HG03520 (cell line): ENCODE data around the gene TRIM24.
A peak's percentile ranks its signal among the peaks of the same experiment; 100 is the strongest.
"Not testable (repeated sequence)": the region's sequence is repeated elsewhere in the genome, so short reads cannot be mapped to it uniquely, and the experiment has no call there.

ENCODE experiments used
- ATAC-seq: cut with Tn5 transposase; IDR thresholded peaks from one replicate; pipeline ENCODE4 v1.9.1; 2021; ENCODE audit warnings: mild to moderate bottlenecking, moderate library complexity; ENCODE audit not compliant: unreplicated experiment

TRIM24 gene

DNA sequence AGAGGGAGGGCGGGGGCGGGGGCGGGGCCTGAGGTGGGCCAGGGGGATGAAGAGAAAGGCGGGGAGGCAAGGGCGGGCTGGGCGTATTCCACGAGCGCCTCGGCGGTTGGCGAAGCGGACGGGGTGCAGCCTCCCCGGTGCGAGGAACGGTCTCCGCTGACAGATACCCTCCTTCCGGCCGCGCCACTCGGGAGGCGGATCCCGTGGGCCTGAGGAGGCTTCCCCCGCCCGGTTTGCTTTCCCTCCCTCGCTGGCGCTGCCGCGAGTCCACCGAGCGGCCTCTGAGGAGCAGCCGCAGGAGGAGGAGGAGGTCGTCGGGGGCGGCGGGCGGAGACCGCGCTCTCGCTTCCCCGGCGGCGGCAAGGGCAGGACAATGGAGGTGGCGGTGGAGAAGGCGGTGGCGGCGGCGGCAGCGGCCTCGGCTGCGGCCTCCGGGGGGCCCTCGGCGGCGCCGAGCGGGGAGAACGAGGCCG lies at the start of gene TRIM24:
TRIM24 (plus strand) TSS at position 84 of the 473 bp plus-strand sequence; CDS start at position 374, 290 bp downstream.
- ATAC-seq, result peak; percentile 65

DNA sequence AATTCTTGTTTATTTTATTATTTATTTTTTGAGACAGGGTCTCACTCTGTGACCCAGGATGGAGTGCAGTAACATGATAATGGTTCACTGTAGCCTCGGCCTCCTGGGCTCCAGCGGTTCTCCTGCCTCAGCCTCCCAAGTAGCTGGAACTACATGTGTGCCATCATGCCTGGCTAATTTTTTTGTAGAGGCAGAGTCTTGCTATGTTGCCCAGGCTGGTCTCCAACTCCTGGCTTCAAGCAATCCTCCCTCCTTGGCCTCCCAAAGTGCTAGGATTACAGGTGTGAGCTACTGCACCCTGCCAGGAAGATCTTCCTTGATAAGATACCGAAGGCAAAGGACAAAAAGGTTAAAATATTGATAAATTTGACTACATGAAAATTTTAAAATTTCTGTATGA lies 48.0 kb upstream of the TRIM24 start:
- not testable (repeated sequence) for ATAC-seq

DNA sequence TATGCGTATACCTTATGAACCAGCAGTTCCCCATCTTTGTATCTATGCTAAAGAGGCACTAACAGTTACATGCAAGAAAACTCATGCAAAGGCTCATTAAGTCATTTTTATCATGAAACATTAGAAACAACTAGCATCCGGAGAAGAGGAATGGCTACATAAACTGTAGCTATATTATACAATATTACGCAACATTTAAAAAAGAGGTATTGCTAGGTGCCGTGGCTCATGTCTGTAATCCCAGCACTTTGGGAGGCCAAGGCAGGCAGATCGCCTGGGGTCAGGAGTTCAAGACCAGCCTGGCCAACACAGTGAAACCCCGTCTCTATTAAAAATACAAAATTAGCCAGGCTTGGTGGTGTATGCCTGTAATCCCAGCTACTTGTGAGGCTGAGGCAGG lies 47.1 kb upstream of the TRIM24 start:
- ATAC-seq, result not testable (repeated sequence)

DNA sequence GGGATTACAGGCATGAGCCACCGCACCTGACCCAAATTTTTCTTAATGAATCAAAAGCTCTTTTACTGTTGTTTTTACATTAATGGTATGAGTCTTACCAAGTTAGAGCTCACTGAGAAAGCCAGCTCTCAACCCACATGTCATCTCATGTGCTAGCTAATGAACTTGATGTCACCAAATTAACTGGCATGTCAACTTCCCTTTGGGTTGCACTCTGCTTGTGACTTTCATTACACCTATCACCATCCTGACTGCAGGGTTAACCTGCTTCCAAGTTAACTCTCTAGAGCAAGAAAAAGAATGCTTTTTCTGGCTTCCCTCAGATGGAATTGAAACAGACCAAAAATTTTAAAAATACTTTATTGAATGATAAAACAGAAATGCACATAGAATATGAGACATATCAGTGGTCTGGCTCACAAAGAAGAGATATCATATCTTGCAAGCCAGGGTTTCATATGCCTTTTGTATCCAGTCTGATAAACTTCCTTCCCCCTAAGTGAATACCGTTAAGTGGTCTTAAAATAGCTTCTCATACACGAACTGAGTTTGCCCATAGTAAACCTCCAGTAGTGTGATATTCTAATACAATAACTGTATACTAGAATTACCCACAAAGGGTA lies 42.9 kb upstream of the TRIM24 start:
- ATAC-seq, result no peak

DNA sequence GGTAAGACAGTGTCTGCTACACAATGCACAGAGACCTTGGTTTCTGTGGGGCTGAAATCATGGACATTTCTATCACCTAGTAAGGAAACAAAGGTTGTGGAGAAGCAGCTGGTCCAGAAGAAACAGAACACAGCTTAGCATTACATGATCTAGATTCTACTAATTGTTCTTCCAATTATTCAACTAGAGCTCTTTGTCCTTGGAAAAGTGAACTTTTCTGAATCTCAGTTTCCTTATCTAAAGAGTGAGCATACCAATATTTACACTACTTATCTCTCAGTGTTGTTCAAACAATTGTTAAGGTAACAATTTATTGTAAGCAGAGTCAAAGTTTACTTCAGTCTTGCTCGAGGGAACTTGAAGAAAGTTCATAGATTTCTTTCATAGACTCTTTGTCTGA lies 42.3 kb upstream of the TRIM24 start:
- no peak for ATAC-seq

DNA sequence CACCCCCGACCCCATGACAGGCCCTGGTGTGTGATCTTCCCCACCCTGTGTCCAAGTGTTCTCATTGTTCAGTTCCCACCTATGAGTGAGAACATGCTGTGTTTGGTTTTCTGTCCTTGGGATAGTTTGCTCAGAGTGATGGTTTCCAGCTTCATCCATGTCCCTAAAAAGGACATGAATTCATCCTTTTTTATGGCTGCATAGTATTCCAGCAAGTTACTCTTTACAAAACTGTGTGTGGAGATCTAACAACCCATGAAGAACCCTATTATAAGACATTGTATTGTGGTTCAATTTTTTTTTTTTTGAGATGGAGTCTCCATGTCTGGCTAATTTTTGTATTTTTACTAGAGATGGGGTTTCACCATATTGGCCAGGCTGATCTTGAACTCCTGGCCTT lies 41.7 kb upstream of the TRIM24 start:
- not testable (repeated sequence) for ATAC-seq

DNA sequence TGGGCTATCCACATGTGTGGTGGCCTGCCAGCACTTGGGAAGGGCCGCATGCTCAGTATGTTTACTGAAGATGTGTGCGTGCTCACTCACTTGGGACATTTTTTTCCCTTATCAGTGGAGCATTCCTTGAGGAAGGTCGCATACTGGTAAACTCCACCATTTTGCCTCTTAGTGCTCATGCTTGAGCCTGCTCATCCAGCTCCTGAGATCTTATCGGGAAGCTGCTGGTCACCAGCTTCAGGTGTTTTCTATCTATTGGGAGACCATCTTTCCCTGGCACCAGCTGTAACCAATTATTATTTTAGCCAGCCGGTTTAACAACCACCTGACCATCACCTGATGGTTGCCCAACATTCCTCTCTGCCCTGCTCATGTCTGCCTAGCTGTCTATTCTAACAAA lies 35.0 kb upstream of the TRIM24 start:
- no peak for ATAC-seq

DNA sequence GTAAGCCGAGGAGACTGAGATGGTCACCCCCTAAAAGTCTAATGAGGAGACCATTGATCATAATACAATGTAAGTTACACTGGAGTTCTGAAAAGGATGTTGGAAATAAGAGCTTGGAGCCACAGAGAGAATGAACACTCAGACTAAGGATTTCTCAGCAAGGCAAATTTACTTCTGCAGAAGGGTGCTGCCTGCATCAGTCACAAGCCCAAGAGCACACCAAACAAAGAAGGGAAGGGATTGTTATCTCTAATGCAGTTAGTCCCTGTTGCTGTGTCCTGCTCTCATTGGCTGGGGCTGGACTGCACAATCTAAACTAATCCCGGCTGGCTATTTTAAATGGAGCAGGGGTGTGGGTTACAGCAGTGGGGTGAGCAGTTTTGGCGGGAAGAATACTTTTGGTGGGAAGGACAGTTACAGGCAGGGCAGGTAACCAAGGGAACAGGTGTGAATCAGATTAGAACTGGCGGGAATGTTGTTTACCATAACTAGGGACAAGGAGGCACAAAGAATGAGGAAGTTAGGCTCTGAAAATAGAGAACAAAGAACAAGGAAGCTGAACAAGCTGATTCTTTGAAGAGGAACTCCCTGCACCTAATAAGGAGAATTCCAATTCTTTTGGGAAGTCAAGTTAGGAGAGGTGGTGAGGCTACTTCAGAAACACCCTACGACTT lies 30.3 kb upstream of the TRIM24 start:
- no peak for ATAC-seq

DNA sequence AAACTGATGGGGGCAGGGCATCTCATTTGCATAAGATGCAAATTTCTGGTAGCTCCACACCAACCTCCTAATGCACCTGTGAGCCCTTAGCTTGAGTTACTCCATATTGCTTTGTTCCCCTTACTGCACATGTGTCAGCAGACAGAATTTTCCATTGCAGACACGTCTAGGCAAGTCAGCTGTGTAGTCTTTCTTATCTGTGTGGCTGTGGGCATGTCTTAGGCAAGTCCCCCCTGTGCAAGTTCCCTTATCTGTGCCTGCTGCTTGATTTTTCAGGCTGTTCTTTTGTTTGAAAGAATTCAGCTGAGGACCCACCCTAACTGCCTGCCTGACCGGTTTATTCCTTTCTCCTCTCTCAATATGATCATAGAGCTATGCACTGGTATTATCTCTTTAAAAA lies 28.5 kb upstream of the TRIM24 start:
- no peak for ATAC-seq

DNA sequence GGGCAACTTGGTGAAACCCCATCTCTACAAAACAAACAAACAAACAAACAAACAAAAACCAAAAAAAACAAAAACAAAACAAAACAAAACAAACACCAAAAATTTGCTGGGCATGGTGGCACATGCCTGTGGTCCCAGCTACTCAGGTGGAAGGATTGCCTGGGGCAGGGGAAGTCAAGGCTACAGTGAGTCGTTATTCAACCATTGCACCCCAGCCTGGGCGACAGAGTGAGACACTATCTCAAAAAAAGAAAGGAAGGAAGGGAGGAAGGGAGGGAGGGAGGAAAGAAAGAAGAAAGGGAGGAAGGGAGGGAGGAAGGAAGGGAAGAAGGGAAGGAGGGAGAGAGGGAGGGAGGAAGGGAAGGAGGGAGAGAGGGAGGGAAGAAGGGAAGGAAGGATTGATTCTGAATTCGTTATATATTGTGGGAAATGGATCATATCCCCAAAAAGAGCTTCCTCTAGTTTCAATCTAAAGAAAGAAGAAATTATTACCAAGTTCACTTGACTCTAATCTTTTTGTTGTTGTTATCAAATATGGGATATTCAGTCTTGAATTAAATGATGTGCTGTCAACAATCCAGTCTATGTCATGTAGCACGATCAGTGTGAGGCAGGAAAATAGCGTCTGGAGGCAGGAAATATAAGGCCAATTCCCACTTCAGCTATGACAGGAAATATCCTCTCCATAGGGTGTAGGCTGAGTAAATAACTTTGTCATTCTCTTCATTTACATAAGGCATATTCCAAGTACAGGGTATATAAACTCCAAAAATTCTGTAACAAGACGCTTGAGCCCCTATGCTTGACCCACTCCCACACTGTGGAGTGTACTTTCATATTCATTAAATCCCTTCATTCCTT lies 26.2 kb upstream of the TRIM24 start:
- ATAC-seq, result no peak

DNA sequence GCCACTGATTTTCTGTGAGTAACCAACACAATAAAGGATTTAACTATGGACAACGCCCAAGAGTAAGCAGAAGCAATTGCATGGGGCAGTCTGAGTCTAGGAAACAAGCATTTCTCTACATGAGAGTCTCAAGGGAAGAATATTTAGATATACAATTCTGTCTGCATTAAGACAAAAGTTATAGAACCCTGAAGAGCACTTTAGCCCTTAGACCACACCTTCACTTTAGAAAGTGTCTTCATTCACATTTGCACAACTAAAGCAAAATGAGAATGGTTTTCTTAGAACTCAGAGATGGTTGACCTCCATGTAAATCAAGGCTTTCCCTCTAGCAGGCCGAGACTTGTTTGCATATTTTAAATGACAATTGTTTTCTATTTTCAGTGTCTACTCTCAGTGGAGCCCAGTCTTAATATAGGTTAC lies 25.5 kb upstream of the TRIM24 start:
- no peak for ATAC-seq

DNA sequence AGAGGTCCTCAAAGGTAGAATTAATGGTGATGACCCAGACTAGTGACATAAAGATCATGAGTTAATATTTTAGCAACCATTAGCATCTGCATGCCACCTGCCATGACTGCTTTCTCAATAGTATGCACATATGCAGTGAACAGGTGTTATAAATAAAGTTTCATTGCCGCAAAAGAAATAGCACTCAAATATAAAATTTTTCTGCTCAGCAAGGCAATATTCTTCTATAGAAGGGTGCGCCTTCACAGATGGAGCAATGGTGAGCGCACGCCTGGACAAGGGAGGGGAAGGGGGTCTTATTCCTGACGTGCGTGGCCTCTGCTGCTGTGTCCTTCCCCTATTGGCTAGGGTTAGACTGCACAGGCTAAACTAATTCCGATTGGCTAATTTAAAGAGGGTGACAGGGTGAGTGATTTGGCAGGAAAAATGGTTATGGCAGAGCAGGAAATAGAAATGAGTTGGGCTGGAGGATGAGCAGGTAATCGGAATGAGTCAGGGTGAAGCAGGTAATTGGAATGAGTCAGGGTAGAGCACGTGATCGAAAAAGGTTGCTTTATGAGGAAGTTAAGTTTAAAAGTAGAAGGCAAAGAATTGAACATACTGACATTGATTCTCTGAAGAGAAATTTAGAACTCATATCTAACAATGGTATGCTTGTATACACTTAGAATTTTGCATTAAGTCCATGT lies 24.7 kb upstream of the TRIM24 start:
- ATAC-seq, result no peak

DNA sequence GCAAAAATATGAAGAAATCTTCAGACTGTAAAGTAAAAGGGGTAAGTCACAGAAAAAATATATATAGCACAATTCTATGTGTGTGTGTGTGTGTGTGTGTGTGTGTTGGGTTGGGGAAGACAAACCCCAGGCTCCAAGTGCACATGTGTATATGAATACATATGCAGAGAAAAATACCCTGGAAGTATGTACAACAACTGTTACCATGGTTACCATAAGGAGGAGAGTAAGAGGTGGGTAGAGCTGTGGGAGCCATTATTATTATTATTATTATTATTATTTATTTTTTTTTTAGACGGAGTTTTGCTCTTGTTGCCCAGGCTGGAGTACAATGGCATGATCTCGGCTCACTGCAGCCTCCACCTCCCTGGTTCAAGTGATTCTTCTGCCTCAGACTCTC lies 23.7 kb upstream of the TRIM24 start:
- ATAC-seq, result no peak

DNA sequence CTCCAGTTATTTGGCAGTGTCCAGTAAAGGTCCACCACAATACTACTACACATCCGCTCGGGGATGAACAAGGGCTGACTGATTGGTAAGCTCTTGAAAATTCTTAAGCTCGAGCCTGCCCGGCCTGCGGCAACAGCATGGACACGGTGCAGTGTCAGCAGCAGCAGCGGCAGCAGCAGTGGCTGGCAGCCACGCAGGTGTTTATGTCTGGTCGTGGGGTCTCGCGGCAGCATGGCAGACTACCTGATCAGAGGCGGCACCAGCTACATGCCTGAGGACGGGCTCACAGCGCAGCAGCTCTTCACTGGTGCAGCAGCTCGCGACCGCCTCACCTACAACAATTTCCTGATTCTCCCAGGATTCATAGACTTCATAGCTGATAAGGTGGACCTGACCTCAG lies 19.6 kb upstream of the TRIM24 start:
- no peak for ATAC-seq

DNA sequence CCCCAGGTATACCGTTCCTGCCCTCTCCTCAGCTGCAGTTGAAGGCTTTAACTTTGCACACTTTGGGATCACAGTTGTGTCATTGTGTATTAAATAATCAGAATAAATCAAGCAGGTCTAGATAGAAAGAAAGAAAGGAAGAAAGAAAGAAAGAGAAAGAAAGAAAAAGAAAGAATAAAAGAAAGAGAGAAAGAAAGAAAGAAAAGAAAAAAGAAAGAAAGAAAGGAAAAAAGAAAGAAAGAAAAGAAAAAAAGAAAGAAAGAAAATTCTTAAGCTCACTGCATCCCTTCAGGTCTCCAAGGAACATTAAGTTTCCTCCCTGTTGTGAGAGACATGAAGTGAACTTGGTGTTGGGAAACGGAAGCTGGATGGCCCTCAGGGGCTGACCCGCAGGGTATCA lies 17.2 kb upstream of the TRIM24 start:
- ATAC-seq, result no peak

DNA sequence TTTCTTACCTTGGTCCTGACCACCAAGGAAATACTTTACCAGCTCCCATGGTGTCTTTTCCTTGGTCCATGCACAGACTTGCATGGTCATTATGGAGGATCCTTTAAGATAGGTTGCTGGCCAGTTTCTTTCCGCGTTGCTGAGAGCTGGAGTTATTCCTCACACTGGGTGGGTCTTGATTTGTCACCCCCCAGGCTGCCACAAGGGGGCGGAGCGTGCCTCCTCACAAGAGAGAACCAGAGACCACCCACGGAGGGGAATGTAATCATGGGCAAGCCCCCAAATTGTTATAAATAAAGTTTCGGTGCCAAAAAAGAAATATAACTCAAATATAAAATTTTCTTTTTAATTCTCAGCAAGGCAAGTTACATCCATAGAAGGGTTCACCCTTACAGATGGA lies 10.5 kb upstream of the TRIM24 start:
- no peak for ATAC-seq

DNA sequence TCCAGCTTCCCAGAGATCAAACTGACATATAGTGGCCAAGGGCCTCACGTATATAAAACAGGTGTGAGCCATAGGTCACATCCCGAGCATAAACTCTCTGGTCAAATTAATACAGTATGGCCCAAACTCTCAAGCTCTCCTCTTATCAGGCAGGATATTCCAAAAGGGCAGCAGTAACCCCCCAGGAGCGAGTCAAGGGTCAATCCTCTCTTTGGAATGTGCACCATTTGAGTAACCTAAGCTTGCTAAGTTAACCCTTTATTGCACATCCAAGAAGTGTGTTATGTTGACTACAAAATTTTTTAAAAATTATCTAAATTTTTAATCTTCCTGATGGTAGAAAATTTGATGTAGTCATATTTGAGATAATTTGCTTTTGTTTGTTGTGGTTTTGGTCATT lies 4.5 kb upstream of the TRIM24 start:
- no peak for ATAC-seq

DNA sequence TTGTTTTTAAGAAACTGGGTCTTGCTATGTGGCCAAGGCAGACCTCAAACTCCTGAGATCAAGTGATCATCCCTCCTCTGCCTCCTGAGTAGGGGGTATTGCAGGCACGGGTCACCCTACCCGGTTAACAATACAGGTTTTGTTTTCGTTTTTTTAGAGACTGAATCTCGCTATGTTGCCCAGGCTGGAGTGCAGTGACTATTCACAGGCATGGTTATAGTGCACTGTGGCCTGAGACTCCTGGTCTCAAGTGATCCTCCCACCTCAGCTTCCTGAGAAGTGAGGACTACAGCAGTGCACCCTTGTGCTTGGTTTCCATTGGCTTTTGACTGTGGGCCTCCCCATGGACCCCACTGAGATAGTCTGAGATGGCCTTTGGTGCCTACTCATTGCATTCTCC lies 3.8 kb upstream of the TRIM24 start:
- ATAC-seq, result no peak

DNA sequence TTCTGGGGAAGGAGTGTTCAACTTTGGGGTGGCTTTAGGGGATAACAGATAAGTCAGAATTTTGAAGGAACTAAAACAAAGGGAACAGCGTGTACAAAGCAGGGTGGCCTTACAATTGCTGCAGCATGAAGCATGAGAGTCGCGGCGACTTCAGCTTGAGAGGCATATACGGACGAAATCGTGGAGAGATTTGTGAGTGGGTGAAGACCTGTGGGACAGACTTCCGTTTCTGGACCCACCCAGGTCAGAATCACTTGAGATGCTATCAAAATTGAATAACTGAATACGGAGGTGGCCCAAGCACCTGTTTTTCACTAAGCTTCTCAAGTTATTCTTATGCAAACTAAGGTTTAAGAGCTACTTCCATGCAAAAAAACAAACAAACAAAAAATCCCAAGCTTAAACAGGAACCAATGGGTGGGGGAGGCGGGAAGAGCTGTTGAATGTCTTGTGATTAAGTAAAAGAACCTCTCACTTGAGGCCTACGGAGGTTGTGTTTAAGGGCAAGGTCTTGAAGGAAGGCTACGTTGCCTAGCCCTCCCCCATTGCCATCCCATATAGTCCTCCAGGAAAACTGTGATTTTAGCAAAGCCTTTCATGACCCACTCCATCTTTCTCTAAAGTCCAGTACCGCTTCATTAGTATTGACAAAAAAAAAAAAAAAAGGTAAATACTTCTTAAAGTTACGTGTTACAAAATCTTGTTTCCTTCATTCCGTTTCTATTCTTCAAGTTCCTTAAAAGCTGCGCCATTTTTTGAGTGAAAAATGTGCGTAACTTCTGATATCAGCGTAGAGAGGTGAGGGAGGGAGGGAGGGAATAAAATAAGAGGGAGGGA lies 1.3 kb upstream of the TRIM24 start:
- no peak for ATAC-seq
